Raji (cell line): ENCODE measurements around the gene EHMT2.

Source experiments
- POLR2A ChIP-seq: IDR thresholded peaks from 2 replicates; pipeline ENCODE4 v1.6.1; 2011; ENCODE audit warnings: low read depth, low read length, control low read depth; ENCODE audit not compliant: insufficient read depth

The EHMT2 gene

DNA sequence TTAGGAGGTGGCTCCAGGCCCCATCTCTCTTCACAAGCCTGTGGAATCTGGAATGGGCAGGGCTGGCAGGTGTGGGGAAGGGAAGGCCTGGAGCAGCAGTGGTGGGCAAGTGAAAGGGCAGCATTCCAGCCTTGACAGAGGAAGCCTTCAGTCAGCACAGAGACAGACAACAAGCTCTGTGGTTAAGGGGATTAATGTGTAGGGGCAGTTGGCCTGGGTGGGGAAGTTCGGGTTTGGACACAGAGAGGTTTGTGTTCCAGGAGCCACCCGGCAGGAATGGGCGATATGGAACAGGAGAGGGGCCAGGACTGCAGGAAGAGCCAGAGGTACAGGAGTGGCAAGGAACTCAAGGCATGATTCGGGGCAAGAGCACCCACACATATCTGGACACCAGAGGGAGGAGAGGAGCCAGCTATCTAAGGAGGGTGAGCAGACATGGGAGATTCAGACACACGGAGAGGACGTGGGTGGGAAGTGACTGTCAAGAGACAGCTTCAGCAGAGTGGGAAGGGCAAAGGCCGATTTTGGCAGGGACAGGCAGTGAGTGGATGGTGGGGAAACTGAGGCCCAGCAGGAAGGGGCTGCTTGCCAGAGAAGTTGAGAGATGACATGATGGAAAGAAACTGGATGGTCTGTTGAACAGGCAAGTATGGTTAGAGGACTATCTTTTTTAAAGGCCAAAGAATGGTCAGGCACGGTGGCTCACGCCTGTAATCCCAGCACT lies 16.2 kb downstream of the EHMT2 start:
- no peak for TF ChIP-seq POLR2A

DNA sequence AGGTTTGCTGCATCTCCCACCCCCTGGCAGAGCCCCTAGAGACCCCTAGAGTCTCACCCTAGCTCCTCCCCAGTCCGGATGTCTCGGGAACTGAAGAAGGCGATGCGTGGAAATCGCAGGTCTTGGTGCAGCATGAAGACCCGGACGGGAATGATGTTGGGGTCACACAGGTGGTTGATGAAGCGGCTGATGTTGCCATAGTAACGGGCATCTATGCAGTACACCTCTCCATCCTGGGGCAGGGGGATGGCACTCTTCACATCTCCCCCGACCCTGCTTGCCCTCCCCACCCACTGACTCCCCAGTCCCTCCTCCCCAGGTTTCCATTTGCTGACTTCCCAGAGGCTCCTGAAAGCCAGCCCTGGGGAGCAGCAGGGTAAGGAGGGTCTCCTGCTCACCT lies 16.9 kb downstream of the EHMT2 start:
- TF ChIP-seq POLR2A = no peak

DNA sequence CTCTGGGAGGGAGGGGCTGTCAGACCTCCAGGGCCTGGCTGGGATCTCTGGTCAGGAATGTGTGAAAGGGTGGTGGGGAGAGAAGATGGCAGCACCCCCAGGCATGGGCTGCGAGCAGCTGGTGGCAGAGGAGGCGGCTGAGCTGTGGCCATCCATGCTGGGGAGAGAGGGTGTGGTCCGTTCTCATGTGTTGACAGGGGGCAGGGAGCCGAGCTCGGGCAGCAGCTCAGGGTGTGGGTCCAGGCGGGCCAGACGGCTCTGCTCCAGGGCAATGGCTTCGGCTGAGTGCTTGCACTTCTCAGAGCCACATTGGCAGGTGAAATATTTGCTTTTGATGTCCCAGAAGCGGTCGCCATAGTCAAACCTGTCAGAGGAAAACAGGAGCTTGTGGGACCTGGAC lies 17.6 kb downstream of the EHMT2 start:
- TF ChIP-seq POLR2A = no peak

DNA sequence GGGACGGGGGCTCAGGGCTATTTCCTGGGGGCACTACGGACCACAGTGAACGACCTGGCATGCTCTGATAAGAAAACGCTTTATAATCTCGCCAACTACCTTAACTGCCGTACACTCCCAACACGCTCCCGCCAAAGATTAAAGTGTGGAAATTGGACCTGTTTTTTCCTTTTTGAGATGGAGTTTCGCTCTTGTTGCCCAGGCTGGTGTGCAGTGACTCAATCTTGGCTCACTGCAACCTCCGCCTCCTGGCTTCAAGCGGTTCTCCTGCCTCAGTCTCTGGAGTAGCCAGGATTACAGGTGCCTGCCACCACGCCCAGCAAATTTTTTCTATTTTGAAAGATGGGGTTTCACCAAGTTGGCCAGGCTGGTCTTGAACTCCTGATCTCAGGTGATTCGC lies 18.4 kb downstream of the EHMT2 start:
- no peak for TF ChIP-seq POLR2A

DNA sequence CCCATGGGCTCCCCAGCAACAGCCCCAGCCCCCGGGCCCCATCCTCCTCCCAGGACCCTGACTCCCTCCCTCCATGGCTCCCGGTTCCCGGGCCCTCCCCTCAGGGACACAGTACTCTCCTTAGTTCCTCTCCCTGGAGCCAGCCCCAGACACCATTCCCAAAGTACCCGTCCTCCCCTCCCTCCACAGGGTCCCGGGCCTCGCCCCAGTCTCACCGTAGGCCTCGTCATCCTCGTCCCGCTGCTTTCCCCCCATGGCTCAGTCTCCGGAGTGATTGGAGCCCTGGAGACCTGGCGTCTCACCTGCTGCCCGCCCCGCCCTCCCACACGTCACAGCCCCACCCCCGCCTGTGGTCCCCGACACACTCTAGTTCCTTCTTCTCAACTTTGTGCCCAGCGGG lies 18.8 kb downstream of the EHMT2 start, which contains the start of gene SLC44A4:
TSS of gene SLC44A4 (minus strand) at position 272 of the 400 bp plus-strand sequence. CDS start at position 255, 17 bp downstream.
- no peak for TF ChIP-seq POLR2A

DNA sequence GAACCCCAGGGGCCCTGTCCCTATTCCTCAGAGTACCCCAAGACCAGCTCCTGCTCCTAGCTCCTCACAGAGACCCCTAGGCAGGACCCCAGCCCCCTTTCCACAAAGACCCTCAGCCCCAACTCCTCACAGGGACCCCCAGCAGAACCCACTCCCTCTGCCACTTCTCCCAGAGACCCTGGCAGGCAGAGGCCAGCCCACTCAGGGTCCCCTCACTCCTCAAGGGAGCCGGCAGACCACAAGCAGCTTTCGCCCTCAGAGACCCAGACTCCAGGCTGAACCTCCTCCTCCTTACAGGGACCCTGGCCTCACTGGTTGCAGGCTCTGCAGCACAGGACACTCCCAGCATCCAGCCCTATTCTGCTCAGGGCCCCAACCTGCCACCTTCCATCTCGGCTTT lies 19.3 kb downstream of the EHMT2 start:
- no peak for TF ChIP-seq POLR2A

DNA sequence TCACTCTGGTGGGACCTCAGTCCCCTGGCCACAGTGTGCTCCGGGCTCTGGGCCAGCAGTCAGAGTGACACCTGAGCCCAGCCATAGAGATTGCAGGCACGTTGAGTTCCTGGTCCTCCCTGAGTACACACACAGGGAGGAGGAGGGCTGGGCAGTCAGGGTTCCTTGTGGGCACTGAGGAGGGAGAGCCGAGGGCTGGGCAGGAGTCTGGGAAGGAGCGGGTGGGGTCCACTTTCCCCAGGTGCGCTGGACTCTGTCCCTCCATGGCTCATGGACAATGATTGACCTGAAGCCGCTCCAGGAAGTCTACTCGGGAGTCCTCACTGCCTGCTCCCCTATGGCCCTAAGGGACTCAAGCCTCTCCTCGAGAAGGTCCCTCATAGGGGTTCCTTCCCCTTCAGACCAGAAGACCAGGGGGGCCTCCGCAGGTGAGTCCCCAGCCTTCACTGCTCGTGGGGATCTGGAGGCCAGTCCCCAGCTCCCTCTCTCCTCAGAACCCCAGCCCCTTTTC lies 19.8 kb downstream of the EHMT2 start:
- no peak for TF ChIP-seq POLR2A

DNA sequence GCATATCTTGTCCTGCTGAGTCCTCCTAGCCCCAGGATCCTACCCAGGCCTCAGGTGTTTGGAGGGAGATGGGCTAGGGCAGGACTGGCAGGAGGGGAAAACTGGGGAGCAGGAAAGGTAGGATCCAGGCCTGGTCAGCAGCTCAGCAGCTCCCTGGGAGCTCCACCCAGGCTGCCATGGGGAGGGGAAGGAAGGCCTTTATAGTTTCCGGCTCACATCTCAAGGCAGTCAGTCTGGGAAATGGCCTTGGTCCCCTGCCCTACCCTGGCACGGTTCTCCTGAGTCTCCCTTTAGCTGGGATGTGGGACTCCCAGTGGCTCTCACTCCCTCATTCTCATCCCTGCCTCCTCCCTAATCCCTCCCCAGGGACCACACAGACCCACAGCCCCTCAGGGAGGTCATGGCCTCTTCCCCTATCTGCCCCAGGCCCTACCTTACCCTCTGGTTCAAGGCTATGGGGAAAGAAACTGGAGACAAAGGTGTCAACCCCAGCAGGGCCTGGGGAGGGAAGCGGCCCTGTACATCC lies 20.3 kb downstream of the EHMT2 start:
- TF ChIP-seq POLR2A = no peak

DNA sequence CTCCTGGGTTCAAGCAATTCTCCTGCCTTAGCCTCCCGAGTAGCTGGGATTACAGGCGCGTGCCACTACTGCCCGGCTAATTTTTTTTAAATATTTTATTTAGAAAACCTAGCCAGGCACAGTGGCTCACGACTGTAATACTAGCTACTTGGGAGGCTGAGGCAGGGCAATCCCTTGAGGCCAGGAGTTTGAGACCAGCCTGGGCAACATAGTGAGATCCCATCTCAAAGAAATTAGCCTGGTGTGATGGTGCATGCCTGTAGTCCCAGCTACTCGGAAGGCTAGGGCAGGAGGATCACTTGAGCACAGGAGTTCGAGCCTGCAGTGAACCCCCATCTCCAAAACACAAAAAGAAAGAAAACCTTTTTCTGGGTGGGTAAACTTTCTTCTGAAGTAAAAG lies 21.1 kb downstream of the EHMT2 start:
- TF ChIP-seq POLR2A = no peak

DNA sequence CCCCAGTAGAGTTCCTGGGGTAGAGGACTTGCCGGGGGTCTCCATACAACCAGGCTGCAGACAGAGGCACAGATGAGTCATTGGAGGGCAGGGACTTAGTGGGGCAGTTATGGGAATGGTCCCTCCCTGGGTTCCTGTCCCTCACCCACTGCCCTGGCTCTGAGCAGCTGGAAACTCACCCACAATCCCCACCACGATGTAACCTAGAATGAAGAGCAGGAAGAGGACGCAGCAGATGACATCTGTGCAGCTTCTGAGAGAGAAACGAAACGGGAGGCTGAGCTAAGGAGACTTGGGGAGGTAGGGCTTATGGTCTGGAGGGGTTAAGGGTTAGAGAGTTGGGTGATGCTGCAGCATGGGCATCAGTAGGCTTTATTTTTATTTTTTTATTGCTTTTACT lies 21.6 kb downstream of the EHMT2 start:
- no peak for TF ChIP-seq POLR2A

DNA sequence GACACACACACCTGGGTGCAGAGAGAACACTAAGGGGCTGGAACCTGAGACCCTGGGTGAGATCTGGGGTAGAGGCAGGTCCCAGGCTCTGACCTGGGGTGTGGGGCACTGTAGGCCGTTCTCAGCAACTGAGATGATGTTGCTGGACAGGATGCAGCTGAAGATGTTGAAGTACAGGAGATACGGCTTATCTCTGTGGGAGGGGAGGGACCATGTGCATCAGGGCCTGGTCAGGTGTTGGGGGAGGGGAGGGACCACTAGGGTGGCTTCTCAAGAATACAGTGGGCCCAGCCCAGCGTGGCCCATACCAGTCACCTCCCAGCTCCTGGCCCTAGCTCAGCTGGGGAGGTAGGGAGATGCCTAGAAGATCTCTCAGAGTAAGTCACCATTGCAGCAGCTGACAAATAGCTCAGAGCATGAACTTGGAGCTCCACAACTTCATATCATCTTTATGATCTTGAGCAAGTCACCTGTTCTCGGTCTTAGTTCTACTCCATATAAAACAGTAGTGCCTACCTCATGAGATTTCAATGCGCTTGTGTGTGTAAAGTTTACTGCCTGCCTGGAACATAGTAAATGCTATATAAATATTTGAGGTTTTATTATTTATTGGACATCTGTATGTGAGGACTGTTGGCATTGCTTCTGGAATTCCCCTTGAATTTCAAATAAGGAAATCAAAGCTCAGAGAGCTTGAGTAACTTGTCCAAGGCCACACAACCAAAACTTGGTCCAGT lies 22.5 kb downstream of the EHMT2 start:
- no peak for TF ChIP-seq POLR2A

DNA sequence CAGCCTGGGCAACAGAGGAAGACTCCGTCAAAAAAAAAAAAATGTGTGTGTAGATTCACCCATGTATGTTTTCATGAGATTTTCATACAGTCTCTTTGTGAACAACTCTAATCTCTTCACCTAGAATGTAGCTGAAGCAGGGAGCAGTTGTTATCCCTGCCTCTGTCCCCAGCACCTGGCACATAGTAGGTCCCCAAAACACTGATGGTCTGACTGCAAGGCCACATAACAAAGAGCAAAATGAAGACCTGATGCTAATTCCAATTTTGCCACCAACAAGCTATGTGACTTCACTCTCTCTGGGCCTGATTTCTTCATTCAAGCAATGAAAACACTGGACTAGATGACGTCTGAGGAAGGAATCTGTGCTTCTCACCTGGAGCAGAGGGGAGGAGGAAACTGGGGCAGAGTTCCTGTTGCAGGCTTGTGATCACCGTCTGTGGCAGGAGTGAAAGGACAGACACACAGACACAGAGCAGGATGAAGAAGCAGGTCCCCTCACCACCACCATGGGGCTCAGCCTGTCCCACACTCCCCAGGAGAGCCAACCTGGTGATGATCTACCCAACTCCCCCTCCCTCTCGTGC lies 23.3 kb downstream of the EHMT2 start:
- no peak for TF ChIP-seq POLR2A

DNA sequence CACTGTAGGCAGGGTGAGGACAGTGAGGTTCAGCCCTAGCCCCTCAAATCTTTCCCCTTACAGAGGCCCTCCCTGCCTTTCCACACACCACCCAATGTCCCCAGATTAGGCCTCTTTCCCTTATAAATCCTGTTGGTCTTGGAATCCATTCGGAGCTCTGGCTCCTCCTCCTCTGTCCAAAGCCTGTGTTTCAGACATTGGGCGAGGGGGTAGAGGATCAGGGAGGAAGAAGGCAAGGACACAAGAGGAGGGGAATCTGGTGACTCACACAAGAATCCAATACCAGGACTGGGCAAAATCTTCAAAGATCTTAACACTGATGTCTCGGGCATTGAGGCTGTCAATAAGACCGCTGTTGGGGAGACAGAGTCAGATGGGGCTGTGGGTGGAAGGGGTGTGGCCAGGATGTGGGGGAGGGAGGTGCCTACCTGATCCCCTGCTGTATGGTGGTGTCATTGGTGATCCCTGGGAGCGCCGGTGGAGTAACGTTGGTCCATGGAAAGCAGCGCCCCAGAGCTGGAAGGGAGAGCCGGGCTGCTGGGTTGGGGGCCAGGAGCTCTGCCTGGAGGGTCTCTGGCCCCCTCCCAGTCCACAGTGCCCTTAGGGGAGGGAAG lies 26.3 kb downstream of the EHMT2 start:
- no peak for TF ChIP-seq POLR2A

DNA sequence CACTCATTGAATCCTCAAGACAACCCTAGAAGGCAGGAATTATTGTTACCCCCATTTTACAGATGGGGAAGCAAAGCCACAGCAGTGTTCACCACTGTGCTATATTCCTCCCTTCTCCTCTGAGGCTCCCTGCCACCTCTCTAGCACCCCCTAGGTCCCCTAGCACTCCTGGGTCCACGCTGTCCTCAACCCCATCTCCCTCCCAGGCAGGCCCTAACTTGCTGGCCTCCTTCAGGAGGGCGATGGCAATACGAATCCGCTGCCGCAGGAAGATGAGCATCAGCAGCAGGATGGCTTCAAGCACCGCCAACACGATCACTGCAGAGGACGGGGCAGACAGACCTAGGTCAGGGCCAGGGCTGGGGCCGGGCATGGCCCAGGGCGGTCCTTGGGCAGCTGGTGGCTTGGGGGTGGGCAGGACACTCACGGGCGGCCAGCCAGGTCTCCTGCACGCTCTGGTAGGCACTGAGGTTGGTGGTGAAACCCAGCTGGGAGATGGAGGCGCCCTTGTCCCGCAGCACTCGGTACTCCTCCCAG lies 27.0 kb downstream of the EHMT2 start:
- TF ChIP-seq POLR2A = no peak

DNA sequence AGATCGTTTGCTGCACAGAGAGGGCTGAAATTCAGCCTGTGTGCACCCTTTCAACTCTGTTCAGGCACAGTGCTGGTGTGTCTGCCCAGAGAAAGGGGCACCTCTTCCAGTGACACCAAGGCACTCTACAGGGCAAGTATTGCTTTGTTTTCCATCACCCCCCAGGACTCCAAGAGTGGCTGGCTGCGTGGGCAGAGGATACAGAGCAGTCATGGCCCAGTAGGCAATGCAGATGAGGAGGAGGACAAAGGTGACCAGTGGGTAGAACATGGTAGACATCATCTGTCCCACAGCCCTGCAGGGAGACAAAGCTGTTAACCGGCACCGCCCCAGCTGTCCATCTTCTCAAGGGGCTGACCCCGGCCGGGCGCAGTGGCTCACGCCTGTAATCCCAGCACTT lies 28.2 kb downstream of the EHMT2 start:
- no peak for TF ChIP-seq POLR2A
